HS-5 (cell line): Measurements from ENCODE around the gene TRIM7.
A peak's percentile ranks its signal among the peaks of the same experiment; 100 is the strongest.
"Not testable (repeated sequence)": the region's sequence is repeated elsewhere in the genome, so short reads cannot be mapped to it uniquely, and the experiment has no call there.

Source experiments
- DNase-seq: peaks from one replicate; pipeline ENCODE4 v3.0.0-alpha.2; 2012; ENCODE audit warnings: low read depth

TRIM7 gene

GRCh38 chr5:181171782-181172181 lies 33.2 kb downstream of the TRIM7 start:
- no peak for DNase-seq

GRCh38 chr5:181170996-181171395 lies 34.0 kb downstream of the TRIM7 start:
- DNase-seq = no peak

GRCh38 chr5:181170237-181170825 lies 34.7 kb downstream of the TRIM7 start:
- no peak for DNase-seq

GRCh38 chr5:181169459-181170236 lies 35.3 kb downstream of the TRIM7 start:
- DNase-seq = not testable (repeated sequence)

GRCh38 chr5:181168595-181169118 lies 36.3 kb downstream of the TRIM7 start:
- no peak for DNase-seq

- no peak for DNase-seq
These were observed 37.0 kb downstream of the TRIM7 start for GRCh38 chr5:181167814-181168488.

GRCh38 chr5:181166812-181167733 lies 37.9 kb downstream of the TRIM7 start:
- no peak for DNase-seq

GRCh38 chr5:181164076-181164952 lies 40.7 kb downstream of the TRIM7 start:
- no peak for DNase-seq

GRCh38 chr5:181163487-181164075 lies 41.4 kb downstream of the TRIM7 start:
- DNase-seq = no peak

GRCh38 chr5:181161534-181162175 lies 43.3 kb downstream of the TRIM7 start:
- no peak for DNase-seq

GRCh38 chr5:181160755-181161533 lies 44.1 kb downstream of the TRIM7 start:
- DNase-seq = not testable (repeated sequence)

- no peak for DNase-seq
These were observed 44.7 kb downstream of the TRIM7 start for GRCh38 chr5:181160152-181160754.

- DNase-seq = peak; percentile 61
These were observed 45.5 kb downstream of the TRIM7 start for GRCh38 chr5:181159286-181160151.

GRCh38 chr5:181158869-181159268 lies 46.1 kb downstream of the TRIM7 start:
- no peak for DNase-seq

- no peak for DNase-seq
These were observed 48.2 kb downstream of the TRIM7 start for GRCh38 chr5:181156758-181157157.

- no peak for DNase-seq
These were observed 51.2 kb downstream of the TRIM7 start for GRCh38 chr5:181153814-181154213.

GRCh38 chr5:181152406-181152805 lies 52.6 kb downstream of the TRIM7 start:
- DNase-seq = no peak

GRCh38 chr5:181151146-181151545 lies 53.9 kb downstream of the TRIM7 start:
- DNase-seq = no peak
